ENCODE data around the gene PLCG1. TPM values are rescaled to one million over a fixed set of nuclear protein-coding genes. Genes with fewer than 3 reads are reported as not detected.

The PLCG1 gene
- total RNA-seq, 2 experiments from 2014 or later, result 387 to 404 TPM

DNA sequence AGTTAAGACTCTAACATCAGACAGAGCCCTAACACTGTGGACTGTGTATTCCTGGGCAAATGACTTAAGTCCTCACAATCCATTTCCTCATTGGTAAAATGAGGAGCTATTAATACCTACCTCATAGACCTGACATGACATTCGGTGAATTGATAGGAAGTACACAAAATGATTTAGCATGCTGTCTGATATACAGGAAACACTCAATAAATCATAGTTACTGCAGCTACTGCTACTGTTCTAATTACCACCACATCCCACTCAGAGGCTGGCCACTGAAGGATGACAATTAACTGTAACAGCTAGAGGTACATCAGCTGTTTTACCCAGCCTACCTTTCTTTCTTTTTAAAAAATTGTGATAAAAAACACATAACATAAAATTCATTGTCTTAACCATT lies 87.7 kb downstream of the PLCG1 start:
- Histone ChIP-seq H3K27ac (ENCODE audit: low read depth in 1 of 2, low read length in 2 of 2) (no peak overlapping the region), H3K9me3 (ENCODE audit: control insufficient read depth in 1 of 2, insufficient read depth in 1 of 2, low read length in 2 of 2) (no peaks in the 10 kb centered on the region), H3K36me3 (ENCODE audit: insufficient read depth, low read length) (no peaks in the 10 kb centered on the region), H3K4me3 (ENCODE audit: low read length) (no peak overlapping the region), H3K4me1 (ENCODE audit: insufficient read depth, low read length) (no peaks in the 10 kb centered on the region), H3K27me3 (ENCODE audit: control insufficient read depth in 1 of 2, insufficient read depth in 2 of 2, low read length in 2 of 2) (no peaks in the 10 kb centered on the region)
- DNase-seq (no peak), ATAC-seq (ENCODE audit: poor library complexity) (no peak)
- no peak overlapping the region for H3K4me3 Mint-ChIP-seq
- CTCF ChIA-PET, result interaction anchor here (1.2 kb wide), 1 partner anchor 90 kb away, joined by 5 read pairs; no protein-coding TSS in a partner anchor
- TF ChIP-seq, protein P1, sequence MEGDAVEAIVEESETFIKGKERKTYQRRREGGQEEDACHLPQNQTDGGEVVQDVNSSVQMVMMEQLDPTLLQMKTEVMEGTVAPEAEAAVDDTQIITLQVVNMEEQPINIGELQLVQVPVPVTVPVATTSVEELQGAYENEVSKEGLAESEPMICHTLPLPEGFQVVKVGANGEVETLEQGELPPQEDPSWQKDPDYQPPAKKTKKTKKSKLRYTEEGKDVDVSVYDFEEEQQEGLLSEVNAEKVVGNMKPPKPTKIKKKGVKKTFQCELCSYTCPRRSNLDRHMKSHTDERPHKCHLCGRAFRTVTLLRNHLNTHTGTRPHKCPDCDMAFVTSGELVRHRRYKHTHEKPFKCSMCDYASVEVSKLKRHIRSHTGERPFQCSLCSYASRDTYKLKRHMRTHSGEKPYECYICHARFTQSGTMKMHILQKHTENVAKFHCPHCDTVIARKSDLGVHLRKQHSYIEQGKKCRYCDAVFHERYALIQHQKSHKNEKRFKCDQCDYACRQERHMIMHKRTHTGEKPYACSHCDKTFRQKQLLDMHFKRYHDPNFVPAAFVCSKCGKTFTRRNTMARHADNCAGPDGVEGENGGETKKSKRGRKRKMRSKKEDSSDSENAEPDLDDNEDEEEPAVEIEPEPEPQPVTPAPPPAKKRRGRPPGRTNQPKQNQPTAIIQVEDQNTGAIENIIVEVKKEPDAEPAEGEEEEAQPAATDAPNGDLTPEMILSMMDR (IDR thresholded peaks at IDR 0.05), result no peak
- no peaks in the 10 kb centered on the region for H3K9me3 Mint-ChIP-seq
- no peaks in the 10 kb centered on the region for H3K27me3 Mint-ChIP-seq
- H3K36me3 Mint-ChIP-seq (ENCODE audit: low read depth), result no peaks in the 10 kb centered on the region
- no peaks in the 10 kb centered on the region for H3K4me1 Mint-ChIP-seq (ENCODE audit: low read depth)
- intact Hi-C loops (cut with DNase I, micrococcal nuclease), result no loop called here
- no peak overlapping the region for H3K27ac Mint-ChIP-seq
- POLR2A ChIA-PET, result interaction anchor here (1.4 kb wide), 2 partner anchors 88 to 90 kb away, joined by 4 to 5 read pairs; partner anchors contain the start of gene PLCG1

DNA sequence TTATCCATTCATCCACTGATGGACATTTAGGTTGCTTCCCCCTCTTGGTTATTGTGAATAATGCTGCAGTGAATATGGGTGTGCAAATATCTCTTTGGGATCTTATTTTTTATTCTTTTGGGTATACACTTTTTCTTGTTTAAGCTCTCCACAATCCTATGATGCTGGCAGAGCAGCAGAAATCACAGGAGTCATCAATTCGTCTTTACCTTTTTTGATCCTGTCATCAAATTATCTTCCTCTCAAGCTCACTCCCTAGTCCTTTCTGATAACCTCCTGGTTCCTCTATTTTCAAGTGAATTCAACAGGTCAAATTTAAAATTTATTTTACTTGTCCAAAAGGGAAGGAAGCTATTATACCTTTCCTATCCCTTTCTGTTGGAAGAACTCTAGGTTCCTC lies 89.1 kb downstream of the PLCG1 start:
- no peaks in the 10 kb centered on the region for H3K27me3 ChIP-seq (ENCODE audit: control insufficient read depth in 1 of 2, insufficient read depth in 2 of 2, low read length in 2 of 2)
- POLR2A ChIA-PET, result no interaction called here
- no peaks in the 10 kb centered on the region for H3K36me3 ChIP-seq (ENCODE audit: insufficient read depth, low read length)
- Mint-ChIP-seq H3K4me3 (no peak overlapping the region), H3K4me1 (ENCODE audit: low read depth) (peaks cover 5% of the 10 kb centered on the region), H3K9me3 (no peaks in the 10 kb centered on the region), H3K27ac (no peak overlapping the region), H3K27me3 (no peaks in the 10 kb centered on the region), H3K36me3 (ENCODE audit: low read depth) (no peaks in the 10 kb centered on the region)
- intact Hi-C loops (cut with DNase I, micrococcal nuclease), result no loop called here
- no peaks in the 10 kb centered on the region for H3K9me3 ChIP-seq (ENCODE audit: control insufficient read depth in 1 of 2, insufficient read depth in 1 of 2, low read length in 2 of 2)
- no peak overlapping the region for H3K27ac ChIP-seq (ENCODE audit: low read depth in 1 of 2, low read length in 2 of 2)
- no peak overlapping the region for H3K4me3 ChIP-seq (ENCODE audit: low read length)
- DNase-seq (no peak), ATAC-seq (ENCODE audit: poor library complexity) (no peak)
- TF ChIP-seq, protein P1 (IDR thresholded peaks at IDR 0.05), result no peak
- CTCF ChIA-PET, result no interaction called here
- H3K4me1 ChIP-seq (ENCODE audit: insufficient read depth, low read length), result no peaks in the 10 kb centered on the region

Small RNAs within 50 kb of the gene (microRNA-seq; reads per million reads assigned to microRNA genes)
- gene MIR6871 (ENCODE audit: borderline microRNAs expressed, borderline replicate concordance), result not detected

Other genes with a start within 250 kb of the PLCG1 start
- gene TOP1, start 108.7 kb upstream of the PLCG1 start, total RNA-seq, result 10 to 100 TPM; 37.6 to 41.7 TPM
- gene ZHX3, start 180.2 kb downstream of the PLCG1 start, total RNA-seq, result 1 to 10 TPM; 6.6 to 7.6 TPM
- gene LPIN3, start 203.3 kb downstream of the PLCG1 start, total RNA-seq, result 1 to 10 TPM; 1.9 to 2.4 TPM
- gene EMILIN3, start 229.3 kb downstream of the PLCG1 start, total RNA-seq, result under 1 TPM; 0.11 to 0.22 TPM